Fibroblast of lung (primary cell): ENCODE data around the gene BRI3BP. TPM values are rescaled to one million over a fixed set of nuclear protein-coding genes. Genes with fewer than 3 reads are reported as not detected.

Experiments used
- DNase-seq, 2 donors: peaks; one replicate each; pipeline versions ENCODE4 v3.0.0 to v3.0.0-alpha.2; 2010; ENCODE audit warnings: low read depth in 2 of 2
- H2AFZ ChIP-seq: 2 replicates; pipeline ENCODE4 v1.5.1; 2012; ENCODE audit warnings: low read length, control low read depth, inconsistent platforms
- H3K27ac ChIP-seq: 2 replicates; pipeline ENCODE4 v1.5.1; 2011; ENCODE audit warnings: low read length, control low read depth; ENCODE audit not compliant: insufficient read depth
- H3K27me3 ChIP-seq: 2 replicates; pipeline ENCODE4 v1.5.1; 2011; ENCODE audit warnings: mild to moderate bottlenecking, low read length; ENCODE audit not compliant: control insufficient read depth, insufficient read depth
- H3K36me3 ChIP-seq: 2 replicates; pipeline ENCODE4 v1.5.1; 2011; ENCODE audit warnings: low read length; ENCODE audit not compliant: control insufficient read depth, insufficient read depth
- H3K4me1 ChIP-seq: 2 replicates; pipeline ENCODE4 v1.5.1; 2011; ENCODE audit warnings: low read length; ENCODE audit not compliant: control insufficient read depth, insufficient read depth; ENCODE audit errors: extremely low read depth
- H3K4me2 ChIP-seq: 2 replicates; pipeline ENCODE4 v1.5.1; 2011; ENCODE audit warnings: low read length, control low read depth; ENCODE audit not compliant: insufficient read depth; ENCODE audit errors: extremely low read depth
- H3K4me3 ChIP-seq, 4 experiments: fragments of 200-600 bp in 1 of 4; sonication (generic) in 1 of 4; replicated peaks in 1 of 4; 2 replicates each; pipeline ENCODE4 v1.5.1; 2011 to 2016; ENCODE audit warnings: low read length in 4 of 4, low read depth in 3 of 4, mild to moderate bottlenecking in 3 of 4, control low read depth in 2 of 4, inconsistent platforms in 1 of 4, mixed read lengths in 1 of 4; ENCODE audit not compliant: insufficient read depth in 1 of 4; ENCODE audit errors: control extremely low read depth in 1 of 4
- H3K79me2 ChIP-seq: 2 replicates; pipeline ENCODE4 v1.5.1; 2012; ENCODE audit warnings: mild to moderate bottlenecking, low read length, inconsistent platforms; ENCODE audit not compliant: control insufficient read depth, insufficient read depth
- H3K9ac ChIP-seq: 2 replicates; pipeline ENCODE4 v1.5.1; 2011; ENCODE audit warnings: mild to moderate bottlenecking, low read length, control low read depth; ENCODE audit not compliant: insufficient read depth
- H3K9me3 ChIP-seq: 2 replicates; pipeline ENCODE4 v1.5.1; 2012; ENCODE audit warnings: low read depth, low read length; ENCODE audit not compliant: control insufficient read depth, insufficient read depth
- H4K20me1 ChIP-seq: 2 replicates; pipeline ENCODE4 v1.5.1; 2011; ENCODE audit warnings: low read length; ENCODE audit not compliant: control insufficient read depth, insufficient read depth; ENCODE audit errors: extremely low read depth
- EZH2 ChIP-seq: IDR thresholded peaks from 2 replicates; pipeline ENCODE4 v1.5.1; 2012; ENCODE audit warnings: low read length, control low read depth, mild to moderate bottlenecking; ENCODE audit errors: missing control alignments
- polyA plus RNA-seq, 2 donors: library from polyadenylated mRNA; depleted of rRNA in 1 of 2; stranded (reverse) in 1 of 2; unstranded in 1 of 2; fragments of >200 nt; gene quantifications; 2 replicates each; pipeline ENCODE4 v1.2.1, GENCODE V29; 2011 to 2012; ENCODE audit warnings: missing spikeins in 1 of 2
- total RNA-seq: library from RNA; depleted of rRNA; stranded (reverse); fragments of >200 nt; gene quantifications from 2 replicates; pipeline ENCODE4 v1.2.1, GENCODE V29; 2014
- TF ChIP-seq, protein P1 (sequence below), 2 donors: IDR thresholded peaks in 1 of 2; conservative IDR thresholded peaks in 1 of 2; 1 replicate in 1 of 2; 2 replicates in 1 of 2; pipeline ENCODE4 v1.5.1; 2011 to 2012; ENCODE audit warnings: low read length in 2 of 2, control low read depth in 1 of 2, inconsistent platforms in 1 of 2, low read depth in 1 of 2, mild to moderate bottlenecking in 1 of 2

Gene BRI3BP
- total and polyA plus RNA-seq, 2 donors (not counting 1 experiment from before 2014, with no cell fraction given): 2.3 to 2.5 TPM

DNA sequence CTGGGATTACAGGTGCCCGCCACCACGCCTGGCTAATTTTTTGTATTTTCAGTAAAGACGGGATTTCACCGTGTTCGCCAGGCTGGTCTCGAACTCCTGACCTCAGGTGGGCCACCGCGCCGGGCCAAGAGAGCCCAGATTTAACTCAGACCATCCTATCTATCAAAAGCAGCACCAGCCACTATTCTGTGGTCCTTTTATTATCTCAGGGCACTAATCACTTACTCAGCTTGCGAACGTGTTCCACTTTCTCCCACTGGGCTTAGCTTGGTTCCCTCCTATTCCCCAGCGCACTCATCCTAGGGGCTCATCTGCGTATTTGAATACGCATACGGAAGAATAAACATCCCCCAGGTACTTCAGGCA lies 55.6 kb downstream of the BRI3BP start:
- peak overlapping the region; percentile 23 for H3K9ac ChIP-seq
- H3K36me3 ChIP-seq: no peaks in the 10 kb centered on the region
- H3K79me2 ChIP-seq: no peaks in the 10 kb centered on the region
- H3K9me3 ChIP-seq: no peaks in the 10 kb centered on the region
- H3K27me3 ChIP-seq: no peaks in the 10 kb centered on the region
- peak overlapping the region; percentile 66 to 84 (median 70) for H3K4me3 ChIP-seq
- no peak for DNase-seq
- peaks cover 3% of the 10 kb centered on the region for H3K4me1 ChIP-seq
- H3K27ac ChIP-seq: no peak overlapping the region
- peak overlapping the region; percentile 86 for H3K4me2 ChIP-seq
- peak overlapping the region; percentile 91 for H2AFZ ChIP-seq
- H4K20me1 ChIP-seq: no peaks in the 10 kb centered on the region
- TF ChIP-seq, protein P1, sequence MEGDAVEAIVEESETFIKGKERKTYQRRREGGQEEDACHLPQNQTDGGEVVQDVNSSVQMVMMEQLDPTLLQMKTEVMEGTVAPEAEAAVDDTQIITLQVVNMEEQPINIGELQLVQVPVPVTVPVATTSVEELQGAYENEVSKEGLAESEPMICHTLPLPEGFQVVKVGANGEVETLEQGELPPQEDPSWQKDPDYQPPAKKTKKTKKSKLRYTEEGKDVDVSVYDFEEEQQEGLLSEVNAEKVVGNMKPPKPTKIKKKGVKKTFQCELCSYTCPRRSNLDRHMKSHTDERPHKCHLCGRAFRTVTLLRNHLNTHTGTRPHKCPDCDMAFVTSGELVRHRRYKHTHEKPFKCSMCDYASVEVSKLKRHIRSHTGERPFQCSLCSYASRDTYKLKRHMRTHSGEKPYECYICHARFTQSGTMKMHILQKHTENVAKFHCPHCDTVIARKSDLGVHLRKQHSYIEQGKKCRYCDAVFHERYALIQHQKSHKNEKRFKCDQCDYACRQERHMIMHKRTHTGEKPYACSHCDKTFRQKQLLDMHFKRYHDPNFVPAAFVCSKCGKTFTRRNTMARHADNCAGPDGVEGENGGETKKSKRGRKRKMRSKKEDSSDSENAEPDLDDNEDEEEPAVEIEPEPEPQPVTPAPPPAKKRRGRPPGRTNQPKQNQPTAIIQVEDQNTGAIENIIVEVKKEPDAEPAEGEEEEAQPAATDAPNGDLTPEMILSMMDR (conservative IDR thresholded peaks at IDR 0.05 in 1 of 2, IDR thresholded peaks at IDR 0.05 in 1 of 2; ENCODE audit: low read depth in 1 of 2, low read length in 2 of 2): no peak
- TF ChIP-seq EZH2: no peak

DNA sequence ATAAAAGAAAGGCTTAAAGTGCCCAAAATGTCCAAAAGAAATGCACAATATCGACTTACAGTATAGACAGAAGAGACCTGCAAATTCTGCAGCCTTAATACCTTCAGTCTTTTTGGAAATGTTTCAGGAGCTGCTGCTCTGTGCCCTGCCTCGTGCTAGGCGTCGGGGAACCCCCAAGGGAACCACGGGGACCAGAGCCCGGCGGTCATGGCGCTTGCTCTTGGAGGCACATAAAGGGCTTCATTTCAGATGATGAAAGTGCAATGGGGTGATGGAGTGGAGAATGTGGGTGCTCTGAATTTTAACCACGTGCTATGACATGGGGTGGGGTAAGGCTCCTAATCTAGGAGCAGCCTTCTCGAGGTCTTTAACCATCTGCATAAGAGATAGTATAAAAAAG lies 57.0 kb downstream of the BRI3BP start:
- Histone ChIP-seq H3K9ac (no peak overlapping the region), H3K79me2 (no peaks in the 10 kb centered on the region), H3K4me2 (no peak overlapping the region), H3K4me1 (peaks cover 3% of the 10 kb centered on the region), H4K20me1 (no peaks in the 10 kb centered on the region), H3K36me3 (no peaks in the 10 kb centered on the region), H3K9me3 (no peaks in the 10 kb centered on the region), H3K27me3 (no peaks in the 10 kb centered on the region), H3K4me3 (no peak overlapping the region), H3K27ac (no peak overlapping the region), H2AFZ (no peak overlapping the region)
- no peak for DNase-seq
- TF ChIP-seq, protein P1 (conservative IDR thresholded peaks at IDR 0.05 in 1 of 2, IDR thresholded peaks at IDR 0.05 in 1 of 2; ENCODE audit: low read depth in 1 of 2, low read length in 2 of 2): no peak
- no peak for TF ChIP-seq EZH2

DNA sequence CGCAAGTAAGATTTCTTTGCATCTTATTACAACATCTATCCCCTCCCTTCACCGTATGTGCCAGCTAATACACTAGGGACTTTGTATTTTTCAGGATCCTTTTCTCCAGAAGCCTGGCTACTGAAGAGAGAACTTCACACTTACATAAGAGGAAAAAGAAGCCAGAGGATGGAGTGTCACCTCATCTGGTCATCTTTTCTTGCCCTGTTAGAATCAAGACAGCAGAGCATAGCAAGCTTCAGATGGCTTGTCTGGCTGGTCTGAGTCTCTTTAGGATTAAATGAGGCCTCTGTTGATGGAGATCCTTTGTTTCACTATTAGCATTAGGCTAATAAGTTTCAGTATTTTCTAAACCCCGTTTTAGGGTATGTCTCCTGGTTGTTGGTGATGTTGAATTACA lies 57.4 kb downstream of the BRI3BP start:
- Histone ChIP-seq H3K9me3 (no peaks in the 10 kb centered on the region), H3K4me2 (no peak overlapping the region), H3K27ac (no peak overlapping the region), H3K4me1 (peaks cover 3% of the 10 kb centered on the region), H3K27me3 (no peaks in the 10 kb centered on the region), H3K79me2 (no peaks in the 10 kb centered on the region), H3K36me3 (no peaks in the 10 kb centered on the region), H2AFZ (no peak overlapping the region), H4K20me1 (no peaks in the 10 kb centered on the region), H3K4me3 (no peak overlapping the region), H3K9ac (no peak overlapping the region)
- no peak for TF ChIP-seq EZH2
- TF ChIP-seq, protein P1 (conservative IDR thresholded peaks at IDR 0.05 in 1 of 2, IDR thresholded peaks at IDR 0.05 in 1 of 2; ENCODE audit: low read depth in 1 of 2, low read length in 2 of 2): no peak
- no peak for DNase-seq
